BJ (cell line): Measurements from ENCODE around the gene CRB1. TPM values are rescaled to one million over a fixed set of nuclear protein-coding genes. Genes with fewer than 3 reads are reported as not detected.

Experiments
- CTCF ChIA-PET: fragments of 350-600 bp; formaldehyde crosslinking; extraction: SDS; loops from one replicate; lab custom pipeline; 2021; ENCODE audit warnings: antibody characterized with exemption, inconsistent platforms; lab: Yijun Ruan, JAX
- POLR2A ChIA-PET: fragments of 300-600 bp; sonication (Branson Sonifier 250); formaldehyde crosslinking; extraction: SDS; loops from one replicate; lab custom pipeline; 2021; ENCODE audit warnings: antibody characterized with exemption; lab: Charles Lee
- DNase-seq: peaks from one replicate; pipeline ENCODE4 v3.0.0-alpha.2; 2011; ENCODE audit warnings: low read depth
- H3K27me3 ChIP-seq: 2 replicates; pipeline ENCODE4 v1.6.0; 2011; ENCODE audit warnings: low read length; ENCODE audit not compliant: control insufficient read depth, insufficient read depth
- H3K36me3 ChIP-seq: 2 replicates; pipeline ENCODE4 v1.5.1; 2011; ENCODE audit warnings: low read length; ENCODE audit not compliant: control insufficient read depth, insufficient read depth
- H3K4me3 ChIP-seq: 2 replicates; pipeline ENCODE4 v1.5.1; 2011; ENCODE audit warnings: low read depth, mild to moderate bottlenecking, control low read depth, low read length
- CTCF ChIP-seq: IDR thresholded peaks from 2 replicates; pipeline ENCODE4 v1.5.1; 2011; ENCODE audit warnings: low read depth, mild to moderate bottlenecking, control low read depth, inconsistent platforms, low read length, moderate library complexity; ENCODE audit not compliant: insufficient read depth
- polyA plus RNA-seq: library from polyadenylated mRNA; depleted of rRNA; stranded (reverse); fragments of >200 nt; gene quantifications from 2 replicates; pipeline ENCODE4 v1.2.3, GENCODE V29; 2011; rRNA removed
- small RNA-seq: library from RNA; depleted of rRNA; stranded (forward); fragments of <200 nt; gene quantifications from one replicate; pipeline ENCODE3, GENCODE V24; 2012; ENCODE audit warnings: low replicate concordance, low read depth; ENCODE audit not compliant: insufficient read length

CRB1 gene
- polyA plus RNA-seq, 1 experiment = 0.06 TPM

DNA sequence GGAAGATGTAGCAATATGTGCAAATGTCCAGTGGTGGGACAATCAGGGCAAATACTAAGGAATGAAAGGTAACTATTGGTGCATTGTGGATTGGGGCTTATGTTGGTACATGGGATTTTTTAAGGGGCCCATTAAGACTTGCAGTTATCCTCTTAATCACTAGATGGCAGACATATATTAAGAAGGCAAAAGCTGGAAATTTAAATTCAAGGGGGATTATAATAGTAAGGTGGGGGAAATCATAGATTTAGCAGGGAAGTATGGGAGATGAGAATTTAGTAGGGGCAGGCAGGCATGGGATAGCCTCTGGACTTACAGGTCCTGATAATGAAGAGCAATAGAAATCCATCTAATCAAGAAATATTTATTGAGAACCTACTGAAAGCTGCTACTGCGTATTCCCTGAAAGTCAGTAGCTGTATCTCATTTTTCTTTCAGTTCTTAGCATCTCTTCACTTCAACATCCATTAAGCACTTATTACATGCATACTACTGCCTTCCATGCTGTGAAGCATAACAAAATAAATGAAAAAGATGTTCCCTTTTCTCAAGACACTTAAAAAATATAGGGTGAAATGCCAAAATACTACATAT, 251.8 kb downstream of the CRB1 start:
- Histone ChIP-seq H3K36me3 (no peaks in the 10 kb centered on the region), H3K27me3 (no peaks in the 10 kb centered on the region), H3K4me3 (no peak overlapping the region)
- peak; percentile 60 for TF ChIP-seq CTCF
- ChIA-PET POLR2A (no interaction called here), CTCF (interaction anchor here (0.6 to 2.6 kb wide), 9 partner anchors 11 to 1182 kb away, joined by 3 to 19 read pairs (median 4); partner anchors contain the start of gene LHX9)
- no peak for DNase-seq

DNA sequence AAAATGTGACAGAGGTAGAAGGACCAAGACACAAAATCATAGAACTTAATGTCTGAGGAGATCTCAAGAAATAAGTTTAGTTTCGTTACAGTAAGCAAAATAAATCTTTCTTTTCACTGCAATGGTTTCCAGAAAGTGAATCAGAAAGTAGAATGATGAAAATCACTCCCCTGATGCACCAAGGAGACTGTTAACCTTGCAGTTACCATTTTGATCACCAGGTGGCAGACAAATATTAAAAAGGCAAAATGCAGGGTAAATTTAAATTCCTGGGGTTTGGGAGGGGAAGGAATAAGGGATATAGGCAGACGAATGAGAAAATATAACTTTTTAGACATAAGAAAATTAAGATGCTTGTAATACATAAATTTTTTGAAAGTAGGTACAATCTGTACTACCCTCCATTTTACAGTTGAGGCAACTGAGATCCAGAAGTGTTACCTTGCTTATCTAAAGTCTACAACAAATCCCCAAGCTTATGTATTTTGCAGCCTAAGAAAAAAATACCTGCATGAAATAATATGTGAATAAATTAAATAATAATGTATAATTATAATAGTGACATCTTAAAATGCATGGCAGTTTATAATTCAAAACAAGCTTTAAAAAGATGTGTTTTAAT, 253.2 kb downstream of the CRB1 start:
- peak; percentile 71 for TF ChIP-seq CTCF
- ChIA-PET CTCF (interaction anchor here (0.6 to 1.7 kb wide), 10 partner anchors 12 to 1223 kb away, joined by 3 to 7 read pairs (median 3); no protein-coding TSS in a partner anchor), POLR2A (no interaction called here)
- peak; percentile 8 for DNase-seq
- no peaks in the 10 kb centered on the region for H3K36me3 ChIP-seq
- H3K27me3 ChIP-seq = no peaks in the 10 kb centered on the region
- no peak overlapping the region for H3K4me3 ChIP-seq

DNA sequence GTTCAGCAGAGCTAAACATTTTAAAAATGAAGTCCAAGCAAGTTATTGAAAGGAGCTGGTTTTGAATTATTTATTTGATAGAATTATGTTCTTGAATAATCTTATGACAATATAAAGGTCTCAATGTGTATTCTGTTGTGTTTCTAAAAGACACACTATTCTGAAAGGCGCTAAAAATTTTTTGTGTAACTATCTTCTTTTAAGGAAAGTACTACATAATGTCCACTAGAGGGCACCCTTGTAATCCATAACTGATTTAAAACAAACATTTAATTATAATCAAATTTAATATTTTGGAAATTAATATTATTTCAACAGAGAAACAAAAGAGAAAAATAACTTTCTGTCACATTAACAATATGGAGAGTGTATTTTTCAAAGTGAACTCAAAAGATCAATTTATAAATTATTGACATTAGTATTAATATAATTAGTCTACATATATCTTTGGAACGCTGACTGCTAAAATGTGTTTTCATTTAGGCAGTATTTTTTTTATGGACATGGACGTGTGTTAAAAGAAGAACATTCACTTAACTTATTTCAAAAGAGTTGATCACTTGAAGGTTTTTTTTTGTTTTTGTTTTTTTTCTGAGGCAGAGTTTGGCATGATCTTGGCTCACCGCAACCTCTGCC, 258.8 kb downstream of the CRB1 start:
- TF ChIP-seq CTCF = peak; percentile 44
- no peaks in the 10 kb centered on the region for H3K27me3 ChIP-seq
- no peak overlapping the region for H3K4me3 ChIP-seq
- no peak for DNase-seq
- POLR2A ChIA-PET = no interaction called here
- H3K36me3 ChIP-seq = no peaks in the 10 kb centered on the region
- CTCF ChIA-PET = interaction anchor here (0.6 to 1.4 kb wide), 5 partner anchors 13 to 393 kb away, joined by 3 to 10 read pairs (median 4); partner anchors contain the start of gene LHX9

Small RNAs within 50 kb of the gene (small RNA-seq; reads per million reads assigned to genes)
- gene MRPS21P3 = not detected

Other genes starting within 250 kb of the CRB1 start
- gene F13B, start 201.0 kb upstream of the CRB1 start, polyA plus RNA-seq = not detected in 2 replicates
- gene ASPM, start 121.6 kb upstream of the CRB1 start, polyA plus RNA-seq = 4.6 and 9.4 TPM in 2 replicates
- gene ZBTB41, start 67.0 kb upstream of the CRB1 start, polyA plus RNA-seq = 3.4 and 7.3 TPM in 2 replicates